Kidney tubule cell (primary cell): Measurements from ENCODE around the gene PPP6R2.
"Not testable (repeated sequence)": the region's sequence is repeated elsewhere in the genome, so short reads cannot be mapped to it uniquely, and the experiment has no call there.

ENCODE experiments used
- DNase-seq: peaks from one replicate; pipeline ENCODE4 v3.0.0-alpha.2; 2018; ENCODE audit warnings: low spot score

The PPP6R2 gene

GRCh38 chr22:50318356-50318697, 24.8 kb upstream of the PPP6R2 start:
- no peak for DNase-seq

DNA sequence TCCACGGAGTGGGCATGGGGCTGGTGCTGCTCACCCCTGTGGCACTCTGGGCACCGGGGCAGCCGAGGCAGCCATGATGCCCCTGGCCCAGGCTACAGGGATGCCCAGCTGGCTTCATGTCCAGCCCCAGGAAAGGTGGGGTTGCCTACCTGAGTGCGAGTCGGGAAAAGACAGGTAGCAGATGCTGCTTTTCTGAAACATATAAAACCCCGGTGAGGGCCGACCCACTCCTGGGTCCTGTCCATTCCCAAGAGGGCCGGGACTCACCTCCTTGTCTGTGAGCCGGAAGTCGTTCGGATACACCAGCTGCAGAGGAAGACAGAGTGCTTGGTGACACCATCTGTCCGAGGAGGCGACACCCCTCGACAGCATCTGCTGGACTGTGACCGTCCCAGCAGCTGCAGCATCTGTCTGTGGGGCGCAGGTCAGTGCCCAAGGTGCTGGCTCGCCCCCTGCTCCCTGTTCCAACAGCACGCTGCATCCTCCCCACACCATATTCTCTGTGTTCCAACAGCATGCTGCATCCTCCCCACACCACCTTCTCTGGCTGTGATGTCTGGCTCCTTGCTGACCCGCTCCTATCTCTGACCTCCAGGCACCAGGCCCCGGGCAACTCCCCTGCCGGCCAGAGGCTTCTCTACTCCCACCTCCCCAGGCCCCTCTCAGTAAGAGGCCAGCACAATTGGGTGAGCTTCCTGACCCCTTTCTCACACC, 24.3 kb upstream of the PPP6R2 start:
- no peak for DNase-seq

GRCh38 chr22:50319503-50319951, 23.6 kb upstream of the PPP6R2 start:
- no peak for DNase-seq

GRCh38 chr22:50320116-50320515, 23.0 kb upstream of the PPP6R2 start:
- no peak for DNase-seq

- DNase-seq, result no peak
Measured at GRCh38 chr22:50320671-50321325, 22.3 kb upstream of the PPP6R2 start.

DNA sequence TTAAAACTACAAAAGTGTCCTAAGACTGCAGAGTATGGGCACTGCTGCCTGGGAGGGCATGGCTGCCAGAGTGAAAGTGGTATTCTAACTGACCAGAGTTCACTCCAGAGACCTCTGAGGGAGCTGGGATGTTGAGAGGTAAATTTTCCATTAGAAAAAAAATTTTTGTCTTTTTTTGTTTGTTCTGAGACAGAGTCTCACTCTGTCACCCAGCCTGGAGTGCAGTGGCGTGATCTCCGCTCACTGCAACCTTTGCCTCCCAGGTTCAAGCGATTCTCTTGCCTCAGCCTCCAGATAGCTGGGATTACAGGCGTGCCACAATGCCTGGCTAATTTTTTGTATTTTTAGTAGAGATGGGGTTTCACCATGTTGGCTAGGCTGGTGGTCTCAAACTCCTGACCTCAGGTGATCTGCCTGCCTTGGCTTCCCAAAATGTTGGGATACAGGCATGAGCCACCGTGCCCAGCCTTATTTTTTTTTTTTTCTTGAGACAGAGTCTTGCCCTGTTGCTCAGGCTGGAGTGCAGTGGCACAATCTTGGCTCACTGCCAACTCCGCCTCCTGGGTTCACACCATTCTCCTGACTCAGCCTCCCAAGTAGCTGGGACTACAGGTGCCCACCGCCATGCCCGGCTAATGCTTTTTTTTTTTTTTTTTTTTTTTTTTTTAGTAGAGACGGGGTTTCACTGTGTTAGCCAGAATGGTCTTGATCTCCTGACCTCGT, 20.6 kb upstream of the PPP6R2 start:
- DNase-seq, result not testable (repeated sequence)

- DNase-seq, result no peak
Measured at GRCh38 chr22:50323900-50324299, 19.2 kb upstream of the PPP6R2 start.

GRCh38 chr22:50325444-50326224, 17.5 kb upstream of the PPP6R2 start:
- DNase-seq, result no peak

DNA sequence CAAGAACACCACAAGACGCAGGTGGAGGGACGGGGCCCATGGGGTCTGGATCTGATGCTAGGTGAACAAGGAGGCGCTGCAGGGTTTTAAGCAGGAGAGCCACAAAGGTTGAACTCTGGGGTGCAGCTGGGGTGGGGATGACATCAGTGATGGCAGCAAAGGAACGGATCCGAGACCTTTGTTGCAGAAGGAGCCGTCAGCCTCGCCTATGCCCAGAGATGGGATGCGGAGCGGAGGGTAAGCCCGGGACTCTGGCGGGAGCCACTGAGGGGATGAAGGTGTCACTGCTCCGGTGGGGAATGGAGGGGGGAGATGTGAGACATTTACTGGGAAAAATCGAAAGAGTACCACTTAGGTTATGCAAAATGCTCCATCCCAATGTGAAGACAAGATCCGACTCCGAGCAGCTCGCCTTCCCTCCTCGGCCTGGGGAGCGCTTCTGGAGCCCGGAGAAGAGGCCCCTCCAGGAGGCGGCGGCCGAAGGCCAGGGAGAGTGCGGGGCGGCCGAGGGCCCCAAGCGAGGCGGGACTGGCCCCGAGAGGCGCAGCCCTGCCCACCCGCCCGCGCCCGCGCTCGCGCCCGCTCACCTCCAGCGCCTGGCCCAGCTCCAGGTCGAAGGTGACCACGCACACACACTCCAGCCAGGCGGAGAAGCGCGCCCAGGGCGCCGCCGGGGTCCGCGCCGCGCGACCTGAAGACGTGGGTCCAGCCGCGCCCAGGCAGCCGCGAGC, 16.7 kb upstream of the PPP6R2 start:
- no peak for DNase-seq

GRCh38 chr22:50326956-50327710, 16.0 kb upstream of the PPP6R2 start, which contains the start of gene DENND6B:
Gene DENND6B (minus strand): TSS chr22:50327012. CDS start chr22:50326988, 24 bp downstream.
- DNase-seq, result peak; percentile 86

- DNase-seq, result no peak
Measured at GRCh38 chr22:50327711-50328019, 15.5 kb upstream of the PPP6R2 start.

GRCh38 chr22:50329236-50329635, 13.9 kb upstream of the PPP6R2 start:
- peak; percentile 85 for DNase-seq

GRCh38 chr22:50334433-50334832, 8.7 kb upstream of the PPP6R2 start:
- not testable (repeated sequence) for DNase-seq

- no peak for DNase-seq
Measured at GRCh38 chr22:50337262-50338041, 5.7 kb upstream of the PPP6R2 start.

DNA sequence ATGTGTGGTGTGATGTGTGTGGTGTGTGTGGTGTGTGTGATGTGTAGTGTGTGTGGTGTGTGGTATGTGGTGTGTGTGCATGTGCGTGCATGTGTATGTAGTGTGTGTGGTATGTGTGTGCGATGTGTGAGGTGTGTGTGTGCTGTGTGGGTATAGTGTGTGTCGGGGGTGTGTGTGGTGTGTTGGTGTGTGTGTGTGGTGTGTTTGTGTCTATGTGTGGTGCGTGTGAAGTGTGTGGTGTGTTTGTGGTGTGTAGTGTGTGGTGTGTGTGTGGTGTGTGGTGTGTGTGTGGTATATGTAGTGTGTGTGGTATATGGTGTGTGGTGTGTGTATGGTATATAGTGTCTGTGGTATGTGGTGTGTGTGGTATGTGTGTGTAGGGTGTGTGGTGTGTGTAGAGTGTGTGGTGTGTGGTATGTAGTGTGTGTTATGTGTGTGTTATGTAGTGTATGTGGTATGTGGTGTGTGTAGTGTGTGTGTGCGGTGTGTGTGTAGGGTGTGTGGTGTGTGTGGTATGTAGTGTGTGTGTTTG, 5.0 kb upstream of the PPP6R2 start:
- DNase-seq, result no peak

- DNase-seq, result no peak
Measured at GRCh38 chr22:50338860-50339462, 4.2 kb upstream of the PPP6R2 start.

DNA sequence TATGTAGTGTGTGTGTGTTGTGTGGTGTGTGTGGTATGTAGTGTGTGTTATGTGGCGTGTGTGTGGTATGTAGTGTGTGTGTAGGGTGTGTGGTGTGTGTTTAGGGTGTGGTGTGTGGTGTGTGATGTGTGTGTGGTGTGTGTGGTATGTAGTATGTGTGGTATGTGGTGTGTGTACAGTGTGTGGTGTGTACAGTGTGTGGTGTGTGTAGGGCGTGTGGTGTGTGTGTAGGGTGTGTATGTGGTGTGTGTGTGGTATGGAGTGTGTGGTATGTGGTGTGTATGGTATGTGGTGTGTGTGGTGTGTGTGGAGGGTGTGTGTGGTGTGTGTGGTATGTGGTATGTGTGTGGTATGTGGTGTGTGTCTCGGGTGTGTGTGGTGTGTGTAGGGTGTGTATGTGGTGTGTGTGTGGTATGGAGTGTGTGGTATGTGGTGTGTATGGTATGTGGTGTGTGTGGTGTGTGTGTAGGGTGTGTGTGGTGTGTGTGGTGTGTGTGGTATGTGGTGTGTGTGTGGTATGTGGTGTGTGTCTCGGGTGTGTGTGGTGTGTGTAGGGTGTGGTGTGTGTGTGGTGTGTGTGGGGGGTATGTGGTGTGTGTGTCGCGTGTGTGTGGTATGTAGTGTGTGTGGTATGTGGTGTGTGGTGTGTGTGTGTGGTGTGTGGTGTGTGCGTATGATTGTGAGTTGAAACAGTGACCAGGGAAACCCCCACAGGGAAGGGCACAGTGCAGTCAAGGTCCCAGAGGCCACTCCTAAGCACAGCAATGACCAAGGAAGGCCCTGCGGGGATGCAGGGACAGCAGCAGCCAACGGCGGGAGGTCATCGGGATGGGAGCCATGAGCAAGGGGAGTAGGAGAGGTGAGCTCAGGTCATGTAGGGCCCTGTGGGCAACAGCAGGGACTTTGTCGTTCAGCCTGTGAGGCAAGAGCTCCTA, 2.9 kb upstream of the PPP6R2 start:
- DNase-seq, result no peak

DNA sequence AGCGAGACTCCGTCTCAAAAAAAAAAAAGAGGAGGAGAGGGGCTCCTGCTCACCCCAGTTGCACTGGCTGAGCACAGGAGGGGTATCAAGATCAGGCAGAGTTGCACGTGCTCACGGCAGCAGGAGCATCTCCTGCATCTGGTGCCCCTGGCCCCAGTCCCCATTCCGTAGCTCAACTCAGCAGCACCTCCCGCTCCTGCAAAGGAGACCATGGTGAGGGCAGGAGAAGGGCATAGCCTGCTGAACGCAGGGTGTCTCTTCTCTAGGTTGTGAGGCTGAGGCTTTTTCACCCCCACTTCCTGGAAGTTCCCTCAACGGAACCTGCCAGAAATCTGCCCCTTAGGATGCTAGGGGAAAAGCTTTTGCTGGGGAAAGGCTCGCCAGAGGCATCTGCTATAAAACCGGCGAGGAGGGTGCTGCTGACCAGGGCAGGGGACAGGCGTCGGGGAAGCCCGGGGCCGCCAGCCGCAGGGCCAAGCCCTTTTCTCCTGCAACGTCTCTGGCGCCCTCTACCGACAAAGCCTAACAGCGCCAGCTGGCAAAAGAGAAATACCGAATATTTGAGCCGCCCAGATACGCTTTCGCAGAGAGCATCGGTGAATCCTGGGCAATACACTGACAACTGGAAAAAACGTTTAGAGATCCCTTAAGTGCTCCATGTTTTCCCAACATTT, 1.0 kb upstream of the PPP6R2 start:
- DNase-seq, result peak; percentile 88
